Measurements from ENCODE around the gene PYGM. TPM values are rescaled to one million over a fixed set of nuclear protein-coding genes. Genes with fewer than 3 reads are reported as not detected.

Gene PYGM
- total and polyA plus RNA-seq, 2 experiments from 2014 or later, result 1.5 to 3.9 TPM

GRCh38 chr11:64776425-64776824, 16.7 kb upstream of the PYGM start:
- no peak overlapping the region for H2AFZ ChIP-seq
- TF ChIP-seq STAT1 (IDR thresholded peaks at IDR 0.05; ENCODE audit: unreplicated experiment), result no peak
- TF ChIP-seq JUNB (IDR thresholded peaks at IDR 0.05; ENCODE audit: unreplicated experiment), result no peak
- TF ChIP-seq EZH2phosphoT487 (IDR thresholded peaks at IDR 0.05; ENCODE audit: unreplicated experiment), result no peak
- TF ChIP-seq ZNF462 (CRISPR knock-in tag; IDR thresholded peaks at IDR 0.05), result no peak
- TF ChIP-seq CREB1 (CRISPR knock-in tag; IDR thresholded peaks at IDR 0.05; ENCODE audit: low read depth), result no peak
- no peak for TF ChIP-seq CTCF (conservative IDR thresholded peaks at IDR 0.05; ENCODE audit: low read depth in 2 of 2)
- TF ChIP-seq REST (IDR thresholded peaks at IDR 0.05; ENCODE audit: unreplicated experiment), result no peak
- no peak for TF ChIP-seq ETS1 (IDR thresholded peaks at IDR 0.05)
- no peak for TF ChIP-seq ZNF331 (CRISPR knock-in tag; IDR thresholded peaks at IDR 0.05; ENCODE audit: low read depth)
- TF ChIP-seq POLR2AphosphoS5 (IDR thresholded peaks at IDR 0.05; ENCODE audit: low read depth), result no peak
- TF ChIP-seq ZNF114 (CRISPR knock-in tag; IDR thresholded peaks at IDR 0.05), result no peak
- H3K4me1 Mint-ChIP-seq, result peaks cover 35% of the 10 kb centered on the region
- no peaks in the 10 kb centered on the region; the same call in 2 of the 3 replicates for H3K9me3 Mint-ChIP-seq
- no peak overlapping the region; the same call in 1 of the 2 replicates for H3K27ac ChIP-seq (ENCODE audit: low read depth)
- no peak overlapping the region for H3K27ac Mint-ChIP-seq
- H3K36me3 Mint-ChIP-seq (ENCODE audit: low read depth), result peaks cover 61% of the 10 kb centered on the region
- peak overlapping the region; percentile 100 for H3K4me2 ChIP-seq
- H3K27me3 Mint-ChIP-seq (ENCODE audit: insufficient read depth, low read depth, poor library complexity), result peaks cover 18% of the 10 kb centered on the region
- H3K9me2 ChIP-seq (ENCODE audit: insufficient read depth), result no peaks in the 10 kb centered on the region
- ATAC-seq, result no peak
- H3K36me3 ChIP-seq (ENCODE audit: insufficient read depth), result peaks cover 58% of the 10 kb centered on the region
- H3K79me2 ChIP-seq (replicated peaks; ENCODE audit: insufficient read depth), result peaks cover 70% of the 10 kb centered on the region
- H3K27me3 ChIP-seq (ENCODE audit: insufficient read depth), result no peaks in the 10 kb centered on the region
- peaks cover 61% of the 10 kb centered on the region for H3F3A ChIP-seq (replicated peaks; ENCODE audit: low read depth)
- DNase-seq (ENCODE audit: low spot score), result no peak
- H3K4me1 ChIP-seq (ENCODE audit: insufficient read depth), result peaks cover 10% of the 10 kb centered on the region
- peak overlapping the region; percentile 94 for H3K4me3 Mint-ChIP-seq
- peaks cover 58% of the 10 kb centered on the region for H4K20me1 ChIP-seq (replicated peaks; ENCODE audit: insufficient read depth)
- peak overlapping the region; percentile 94 for H3K4me3 ChIP-seq

All from GM23338 (cell line).